Measurements from ENCODE around the gene FRAS1.

GRCh38 chr4:78169728-78170127 is 112.6 kb downstream of the FRAS1 start:
- TF ChIP-seq CTCF (conservative IDR thresholded peaks at IDR 0.05 in 1 of 2, IDR thresholded peaks at IDR 0.05 in 1 of 2; ENCODE audit: low read depth in 1 of 2, low read length in 2 of 2) (no peak), EZH2 (IDR thresholded peaks at IDR 0.05; ENCODE audit: low read length, missing control alignments) (no peak)

Data from fibroblast of lung (primary cell).